ENCODE measurements around the gene EXOC3. TPM values are rescaled to one million over a fixed set of nuclear protein-coding genes. Genes with fewer than 3 reads are reported as not detected.
"Not testable (repeated sequence)": the region's sequence is repeated elsewhere in the genome, so short reads cannot be mapped to it uniquely, and the experiment has no call there.

EXOC3 gene
- polyA plus RNA-seq, 1 donor from 2014 or later: 27.7 TPM

GRCh38 chr5:395921-396530, 47.0 kb upstream of the EXOC3 start:
- Histone ChIP-seq H3K36me3 (ENCODE audit: insufficient read depth, low read length) (no peaks in the 10 kb centered on the region), H3K27me3 (ENCODE audit: insufficient read depth, low read depth, low read length) (no peaks in the 10 kb centered on the region), H3K9me3 (ENCODE audit: low read length) (no peaks in the 10 kb centered on the region), H4K20me1 (ENCODE audit: insufficient read depth) (no peaks in the 10 kb centered on the region), H3K27ac (ENCODE audit: low read length) (no peak overlapping the region), H3K79me2 (replicated peaks; ENCODE audit: insufficient read depth, low read length) (no peaks in the 10 kb centered on the region), H3K9me2 (ENCODE audit: insufficient read depth, low read length) (no peaks in the 10 kb centered on the region), H2AFZ (ENCODE audit: low read depth, low read length) (no peak overlapping the region), H3K4me2 (ENCODE audit: low read length) (no peak overlapping the region), H3K4me3 (ENCODE audit: low read length) (no peak overlapping the region), H3K9ac (ENCODE audit: low read length) (no peak overlapping the region), H3F3A (ENCODE audit: insufficient read depth, low read length, poor library complexity, severe bottlenecking) (no peaks in the 10 kb centered on the region)
- no peak for TF ChIP-seq POLR2AphosphoS5 (IDR thresholded peaks at IDR 0.05)

GRCh38 chr5:396531-396961, 46.4 kb upstream of the EXOC3 start:
- Histone ChIP-seq H3F3A (ENCODE audit: insufficient read depth, low read length, poor library complexity, severe bottlenecking) (no peaks in the 10 kb centered on the region), H3K4me2 (ENCODE audit: low read length) (no peak overlapping the region), H3K9me2 (ENCODE audit: insufficient read depth, low read length) (no peaks in the 10 kb centered on the region), H3K9ac (ENCODE audit: low read length) (no peak overlapping the region), H3K4me3 (ENCODE audit: low read length) (no peak overlapping the region), H3K36me3 (ENCODE audit: insufficient read depth, low read length) (no peaks in the 10 kb centered on the region), H2AFZ (ENCODE audit: low read depth, low read length) (no peak overlapping the region), H3K79me2 (replicated peaks; ENCODE audit: insufficient read depth, low read length) (no peaks in the 10 kb centered on the region), H3K27ac (ENCODE audit: low read length) (no peak overlapping the region), H3K27me3 (ENCODE audit: insufficient read depth, low read depth, low read length) (no peaks in the 10 kb centered on the region), H4K20me1 (ENCODE audit: insufficient read depth) (no peaks in the 10 kb centered on the region), H3K9me3 (ENCODE audit: low read length) (no peaks in the 10 kb centered on the region)
- TF ChIP-seq EZH2 (IDR thresholded peaks at IDR 0.05; ENCODE audit: borderline replicate concordance, insufficient read depth, low read length, poor library complexity, severe bottlenecking) (no peak), TAF1 (IDR thresholded peaks at IDR 0.05; ENCODE audit: low read depth) (no peak), REST (IDR thresholded peaks at IDR 0.05; ENCODE audit: borderline replicate concordance) (no peak), CTCF (IDR thresholded peaks at IDR 0.05; ENCODE audit: poor library complexity, severe bottlenecking) (no peak), MXI1 (conservative IDR thresholded peaks at IDR 0.05; ENCODE audit: poor library complexity, severe bottlenecking) (no peak), SMC3 (conservative IDR thresholded peaks at IDR 0.05; ENCODE audit: poor library complexity) (no peak), POLR2AphosphoS5 (IDR thresholded peaks at IDR 0.05) (no peak), RAD21 (conservative IDR thresholded peaks at IDR 0.05) (no peak), EP300 (conservative IDR thresholded peaks at IDR 0.05; ENCODE audit: poor library complexity, severe bottlenecking) (no peak)

GRCh38 chr5:398141-398474, 44.9 kb upstream of the EXOC3 start:
- H2AFZ ChIP-seq (ENCODE audit: low read depth, low read length); H3K4me2 ChIP-seq (ENCODE audit: low read length); H3K36me3 ChIP-seq (ENCODE audit: insufficient read depth, low read length); H3K9me3 ChIP-seq (ENCODE audit: low read length); H3K9me2 ChIP-seq (ENCODE audit: insufficient read depth, low read length); H3F3A ChIP-seq (ENCODE audit: insufficient read depth, low read length, poor library complexity, severe bottlenecking); H3K4me3 ChIP-seq (ENCODE audit: low read length); H3K27ac ChIP-seq (ENCODE audit: low read length); H3K9ac ChIP-seq (ENCODE audit: low read length); H4K20me1 ChIP-seq (ENCODE audit: insufficient read depth); H3K27me3 ChIP-seq (ENCODE audit: insufficient read depth, low read depth, low read length); H3K79me2 ChIP-seq (replicated peaks; ENCODE audit: insufficient read depth, low read length): not testable (repeated sequence)

All from neural cell (in vitro differentiated cells).